ENCODE results near the gene MCF2L2.
A peak's percentile ranks its signal among the peaks of the same experiment; 100 is the strongest.
"Not testable (repeated sequence)": the region's sequence is repeated elsewhere in the genome, so short reads cannot be mapped to it uniquely, and the experiment has no call there.

MCF2L2 gene

DNA sequence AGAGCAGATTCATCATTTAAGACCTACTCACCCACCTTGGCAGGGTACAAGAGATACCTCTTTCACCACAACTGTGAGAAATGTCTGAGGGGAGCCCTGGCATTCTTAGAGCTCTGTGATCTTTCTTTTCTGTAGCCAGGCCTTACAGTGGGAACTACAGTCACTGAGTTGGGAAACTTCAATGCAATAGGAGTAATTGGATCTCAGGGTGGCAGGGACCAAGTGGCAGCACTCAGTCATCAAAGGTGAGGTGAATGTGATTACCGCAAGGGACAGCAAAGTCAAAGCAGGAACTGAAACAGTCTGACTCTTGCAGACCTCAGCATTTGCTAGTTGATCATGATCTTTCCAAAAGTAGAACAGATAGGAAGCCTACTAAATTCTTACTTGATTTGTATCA lies 7.2 kb upstream of the MCF2L2 start:
- peak; percentile 21 for DNase-seq (ENCODE audit: low read depth)
- H3K4me3 ChIP-seq (ENCODE audit: low read depth, low read length) = no peak overlapping the region
- peak; percentile 30 for TF ChIP-seq CTCF (IDR thresholded peaks at IDR 0.05; ENCODE audit: low read depth, low read length, missing control alignments)

DNA sequence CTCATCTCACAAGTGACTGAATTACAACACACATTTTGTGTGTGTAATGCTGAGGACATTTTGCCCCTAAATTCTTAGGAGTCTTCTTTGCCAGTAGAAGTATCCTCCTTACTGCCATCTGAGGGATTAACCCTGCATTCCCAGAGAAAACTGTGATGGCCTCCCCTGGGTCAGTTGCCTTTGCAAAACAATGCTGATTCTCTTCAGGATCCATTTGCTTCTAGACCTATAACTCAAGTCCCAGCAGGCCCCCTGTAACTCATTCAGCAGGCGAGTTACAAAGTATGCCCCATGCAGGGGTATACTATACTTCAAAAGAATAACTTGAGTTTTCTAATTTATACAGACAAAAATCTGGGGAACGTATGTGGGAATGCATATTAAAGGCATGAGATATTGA lies 6.6 kb upstream of the MCF2L2 start:
- H3K4me3 ChIP-seq (ENCODE audit: low read depth, low read length) = no peak overlapping the region
- no peak for DNase-seq (ENCODE audit: low read depth)
- no peak for TF ChIP-seq CTCF (IDR thresholded peaks at IDR 0.05; ENCODE audit: low read depth, low read length, missing control alignments)

GRCh38 chr3:183434503-183434902 lies 6.1 kb upstream of the MCF2L2 start:
- TF ChIP-seq CTCF (IDR thresholded peaks at IDR 0.05; ENCODE audit: low read depth, low read length, missing control alignments) = no peak
- no peak overlapping the region for H3K4me3 ChIP-seq (ENCODE audit: low read depth, low read length)
- DNase-seq (ENCODE audit: low read depth) = no peak

- H3K4me3 ChIP-seq (ENCODE audit: low read depth, low read length) = no peak overlapping the region
- TF ChIP-seq CTCF (IDR thresholded peaks at IDR 0.05; ENCODE audit: low read depth, low read length, missing control alignments) = no peak
- DNase-seq (ENCODE audit: low read depth) = no peak
These were observed 2.0 kb upstream of the MCF2L2 start for GRCh38 chr3:183430325-183430957.

GRCh38 chr3:183427876-183428446 lies 458 bp downstream of the MCF2L2 start:
- no peak for DNase-seq (ENCODE audit: low read depth)
- no peak for TF ChIP-seq CTCF (IDR thresholded peaks at IDR 0.05; ENCODE audit: low read depth, low read length, missing control alignments)
- H3K4me3 ChIP-seq (ENCODE audit: low read depth, low read length) = peak overlapping the region; percentile 62

- H3K4me3 ChIP-seq (ENCODE audit: low read depth, low read length) = peak overlapping the region; percentile 62
- DNase-seq (ENCODE audit: low read depth) = no peak
- no peak for TF ChIP-seq CTCF (IDR thresholded peaks at IDR 0.05; ENCODE audit: low read depth, low read length, missing control alignments)
These were observed 1.1 kb downstream of the MCF2L2 start for GRCh38 chr3:183427196-183427875.

- not testable (repeated sequence) for DNase-seq (ENCODE audit: low read depth); H3K4me3 ChIP-seq (ENCODE audit: low read depth, low read length)
These were observed 9.6 kb downstream of the MCF2L2 start for GRCh38 chr3:183418807-183419206.
